Measurements from ENCODE around the gene RHOB.

DNA sequence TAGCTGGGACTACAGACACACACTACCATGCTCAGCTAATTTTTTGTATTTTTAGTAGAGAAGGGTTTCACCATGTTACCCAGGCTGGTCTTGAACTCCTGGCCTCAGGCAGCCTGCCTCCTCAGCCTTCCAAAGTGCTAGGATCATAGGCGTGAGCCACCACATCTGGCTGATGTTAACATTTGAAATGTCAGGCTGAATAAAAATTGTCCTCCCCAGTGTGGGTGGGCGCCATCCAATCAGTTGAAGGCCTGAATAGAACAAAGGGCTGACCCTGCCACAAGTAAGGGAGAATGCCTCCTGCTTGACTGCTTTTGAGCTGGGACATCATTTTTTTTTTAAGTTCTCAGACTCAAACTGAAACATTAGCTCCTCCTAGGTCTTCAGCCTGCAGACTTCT is 21.0 kb upstream of the RHOB start:
- TF ChIP-seq, protein P1, sequence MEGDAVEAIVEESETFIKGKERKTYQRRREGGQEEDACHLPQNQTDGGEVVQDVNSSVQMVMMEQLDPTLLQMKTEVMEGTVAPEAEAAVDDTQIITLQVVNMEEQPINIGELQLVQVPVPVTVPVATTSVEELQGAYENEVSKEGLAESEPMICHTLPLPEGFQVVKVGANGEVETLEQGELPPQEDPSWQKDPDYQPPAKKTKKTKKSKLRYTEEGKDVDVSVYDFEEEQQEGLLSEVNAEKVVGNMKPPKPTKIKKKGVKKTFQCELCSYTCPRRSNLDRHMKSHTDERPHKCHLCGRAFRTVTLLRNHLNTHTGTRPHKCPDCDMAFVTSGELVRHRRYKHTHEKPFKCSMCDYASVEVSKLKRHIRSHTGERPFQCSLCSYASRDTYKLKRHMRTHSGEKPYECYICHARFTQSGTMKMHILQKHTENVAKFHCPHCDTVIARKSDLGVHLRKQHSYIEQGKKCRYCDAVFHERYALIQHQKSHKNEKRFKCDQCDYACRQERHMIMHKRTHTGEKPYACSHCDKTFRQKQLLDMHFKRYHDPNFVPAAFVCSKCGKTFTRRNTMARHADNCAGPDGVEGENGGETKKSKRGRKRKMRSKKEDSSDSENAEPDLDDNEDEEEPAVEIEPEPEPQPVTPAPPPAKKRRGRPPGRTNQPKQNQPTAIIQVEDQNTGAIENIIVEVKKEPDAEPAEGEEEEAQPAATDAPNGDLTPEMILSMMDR (IDR thresholded peaks at IDR 0.05; ENCODE audit: low read depth, low read length, poor library complexity, severe bottlenecking): no peak
- TF ChIP-seq EZH2phosphoT487 (IDR thresholded peaks at IDR 0.05; ENCODE audit: borderline replicate concordance, low read length): no peak
